Effector memory CD4-positive, alpha-beta T cell (primary cell): ENCODE measurements around the gene MEGF11.
"Not testable (repeated sequence)": the region's sequence is repeated elsewhere in the genome, so short reads cannot be mapped to it uniquely, and the experiment has no call there.

Experiments used
- DNase-seq, 3 donors: peaks; one replicate each; pipeline ENCODE4 v3.0.0-alpha.2; 2020
- H3K27ac ChIP-seq: 2 replicates; pipeline ENCODE4 v1.7.0; 2013; ENCODE audit warnings: mild to moderate bottlenecking, low read length, moderate library complexity; ENCODE audit not compliant: insufficient read depth, poor library complexity, severe bottlenecking
- H3K27me3 ChIP-seq: replicated peaks from 2 replicates; pipeline ENCODE4 v1.7.0; 2013; ENCODE audit warnings: mild to moderate bottlenecking, low read length; ENCODE audit not compliant: insufficient read depth, control insufficient read depth, poor library complexity, severe bottlenecking
- H3K36me3 ChIP-seq: 2 replicates; pipeline ENCODE4 v1.7.0; 2013; ENCODE audit warnings: mild to moderate bottlenecking, low read length, moderate library complexity; ENCODE audit not compliant: control insufficient read depth, insufficient read depth
- H3K4me1 ChIP-seq: 2 replicates; pipeline ENCODE4 v1.7.0; 2013; ENCODE audit warnings: low read length, mild to moderate bottlenecking; ENCODE audit not compliant: control insufficient read depth, insufficient read depth, poor library complexity, severe bottlenecking
- H3K4me3 ChIP-seq: 2 replicates; pipeline ENCODE4 v1.7.0; 2013; ENCODE audit warnings: low read length, low read depth, mild to moderate bottlenecking; ENCODE audit not compliant: insufficient read depth, poor library complexity, severe bottlenecking
- H3K9me3 ChIP-seq: 2 replicates; pipeline ENCODE4 v1.7.0; 2013; ENCODE audit warnings: mild to moderate bottlenecking, low read length, moderate library complexity; ENCODE audit not compliant: control insufficient read depth

Gene MEGF11

DNA sequence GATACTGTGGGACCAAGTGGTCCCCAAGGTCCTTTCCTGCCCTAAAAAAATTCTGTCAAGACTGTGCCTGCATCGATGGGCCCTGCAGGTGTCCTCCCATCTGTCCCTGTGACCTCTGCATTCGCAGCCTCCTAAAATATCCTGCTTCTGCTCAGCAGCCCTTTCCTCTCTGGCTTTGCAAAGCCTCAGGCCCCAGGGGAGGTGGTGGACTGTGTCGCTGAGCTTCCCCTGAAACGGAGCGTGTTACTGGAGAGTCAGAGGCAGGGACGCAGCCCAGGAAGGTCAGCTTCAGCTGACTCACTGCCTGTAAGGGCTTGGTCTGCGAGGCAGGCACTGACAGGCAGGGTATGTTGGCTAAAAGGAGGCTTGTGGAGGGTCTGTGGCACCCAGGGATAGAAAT, 274.2 kb downstream of the MEGF11 start:
- Histone ChIP-seq H3K27me3 (peaks cover 7% of the 10 kb centered on the region), H3K36me3 (no peaks in the 10 kb centered on the region), H3K9me3 (no peaks in the 10 kb centered on the region)

DNA sequence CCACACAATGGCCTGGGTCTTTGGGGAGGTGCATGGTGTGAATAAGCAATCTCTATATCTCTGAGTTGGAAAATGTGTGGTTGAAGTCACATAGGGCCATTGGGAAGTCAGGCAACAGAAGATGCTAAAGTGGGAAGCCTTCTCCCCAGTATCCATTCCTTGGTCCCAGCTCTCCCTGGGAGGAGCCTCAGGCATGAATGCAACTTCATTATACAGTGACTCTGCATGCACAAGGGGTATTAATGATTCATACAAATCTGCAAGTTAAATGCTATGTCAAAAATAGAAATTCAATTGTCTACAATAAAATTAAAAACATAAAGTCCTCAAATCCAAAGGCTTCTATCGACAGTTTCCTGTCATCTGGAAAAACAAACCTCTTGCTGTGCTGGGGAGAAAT, 275.4 kb downstream of the MEGF11 start:
- peaks cover 3% of the 10 kb centered on the region for H3K4me1 ChIP-seq
- H3K9me3 ChIP-seq, result no peaks in the 10 kb centered on the region
- no peak overlapping the region for H3K4me3 ChIP-seq
- DNase-seq, result no peak
- no peaks in the 10 kb centered on the region for H3K36me3 ChIP-seq
- H3K27me3 ChIP-seq, result peaks cover 3% of the 10 kb centered on the region
- no peak overlapping the region for H3K27ac ChIP-seq

More for the DNA sequence above, 274.2 kb downstream of the MEGF11 start:
- Histone ChIP-seq H3K27ac (no peak overlapping the region), H3K4me3 (no peak overlapping the region), H3K4me1 (peaks cover 3% of the 10 kb centered on the region)
- no peak for DNase-seq

DNA sequence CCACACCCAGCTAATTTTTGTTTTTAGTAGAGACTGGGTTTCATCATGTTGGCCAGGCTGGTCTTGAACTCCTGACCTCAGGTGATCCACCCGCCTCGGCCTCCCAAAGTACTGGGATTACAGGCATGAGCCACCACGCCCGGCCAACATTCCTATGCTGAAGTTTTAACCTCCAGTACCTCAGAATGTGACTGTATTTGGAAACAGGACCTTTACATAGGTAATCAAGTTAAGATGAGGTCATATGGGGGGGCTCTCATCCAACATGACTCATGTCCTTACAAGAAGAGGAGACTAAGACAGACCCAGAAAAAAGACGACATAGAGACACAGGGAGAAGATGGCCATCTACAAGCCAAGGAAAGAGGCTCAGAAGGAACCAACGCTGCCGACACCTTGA, 277.4 kb downstream of the MEGF11 start:
- not testable (repeated sequence) for H3K4me3 ChIP-seq, H3K9me3 ChIP-seq, H3K4me1 ChIP-seq, H3K27me3 ChIP-seq, DNase-seq, H3K36me3 ChIP-seq, H3K27ac ChIP-seq

DNA sequence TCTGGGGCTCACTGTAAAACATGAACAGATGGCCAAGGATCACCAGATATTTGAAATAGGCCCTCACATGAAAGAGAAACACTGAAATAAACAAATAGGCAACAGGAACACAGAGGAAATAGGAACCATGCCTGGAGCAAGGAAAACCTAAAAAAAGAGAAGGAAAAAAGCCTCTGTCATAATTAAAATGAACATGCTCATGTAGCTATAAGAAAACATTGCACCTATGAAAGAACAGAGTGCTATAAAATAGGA, 281.9 kb downstream of the MEGF11 start:
- H3K27ac ChIP-seq, result no peak overlapping the region
- no peaks in the 10 kb centered on the region for H3K9me3 ChIP-seq
- peaks cover 3% of the 10 kb centered on the region for H3K27me3 ChIP-seq
- no peaks in the 10 kb centered on the region for H3K36me3 ChIP-seq
- H3K4me1 ChIP-seq, result no peaks in the 10 kb centered on the region
- no peak overlapping the region for H3K4me3 ChIP-seq
- no peak for DNase-seq

DNA sequence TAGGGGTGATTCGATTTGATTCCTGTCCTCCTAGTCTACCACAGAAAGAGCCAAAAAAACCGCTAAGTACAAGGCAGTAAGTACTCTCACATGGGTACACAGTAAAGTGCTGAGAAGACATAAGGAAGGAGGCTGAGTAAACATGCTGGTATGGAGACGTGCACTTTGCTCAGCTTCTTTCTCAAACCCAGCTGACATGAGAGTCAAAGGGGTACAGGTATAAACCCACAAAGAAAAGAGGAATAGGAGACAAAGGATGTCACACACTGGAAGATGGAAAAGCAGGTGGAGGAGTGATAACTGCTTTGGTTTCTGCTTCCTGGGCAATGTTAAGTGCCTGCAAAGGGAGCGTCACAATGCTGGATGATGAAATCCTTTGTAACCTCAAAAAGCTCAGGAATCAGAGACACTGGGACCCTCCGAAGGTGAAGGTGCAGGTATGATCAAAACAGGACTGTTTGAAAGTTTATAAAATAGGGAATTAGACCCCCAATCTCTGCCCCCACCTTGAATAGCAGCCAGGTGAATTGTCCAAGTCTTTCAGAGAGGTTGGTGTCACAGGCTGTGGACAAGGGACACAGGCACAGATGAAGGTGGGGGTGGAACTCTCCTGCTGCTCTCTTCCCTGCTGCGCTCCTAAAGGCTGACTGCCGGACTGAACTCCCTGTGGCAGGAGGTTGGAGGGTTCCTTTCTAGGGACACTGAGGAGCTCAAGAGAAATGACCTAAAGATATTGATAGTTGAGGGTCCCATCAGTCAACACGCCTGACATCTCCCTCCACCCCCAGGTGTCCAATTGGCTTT, 282.4 kb downstream of the MEGF11 start:
- peaks cover 3% of the 10 kb centered on the region for H3K27me3 ChIP-seq
- no peaks in the 10 kb centered on the region for H3K9me3 ChIP-seq
- no peak overlapping the region for H3K4me3 ChIP-seq
- no peak for DNase-seq
- H3K4me1 ChIP-seq, result no peaks in the 10 kb centered on the region
- H3K36me3 ChIP-seq, result no peaks in the 10 kb centered on the region
- H3K27ac ChIP-seq, result no peak overlapping the region

DNA sequence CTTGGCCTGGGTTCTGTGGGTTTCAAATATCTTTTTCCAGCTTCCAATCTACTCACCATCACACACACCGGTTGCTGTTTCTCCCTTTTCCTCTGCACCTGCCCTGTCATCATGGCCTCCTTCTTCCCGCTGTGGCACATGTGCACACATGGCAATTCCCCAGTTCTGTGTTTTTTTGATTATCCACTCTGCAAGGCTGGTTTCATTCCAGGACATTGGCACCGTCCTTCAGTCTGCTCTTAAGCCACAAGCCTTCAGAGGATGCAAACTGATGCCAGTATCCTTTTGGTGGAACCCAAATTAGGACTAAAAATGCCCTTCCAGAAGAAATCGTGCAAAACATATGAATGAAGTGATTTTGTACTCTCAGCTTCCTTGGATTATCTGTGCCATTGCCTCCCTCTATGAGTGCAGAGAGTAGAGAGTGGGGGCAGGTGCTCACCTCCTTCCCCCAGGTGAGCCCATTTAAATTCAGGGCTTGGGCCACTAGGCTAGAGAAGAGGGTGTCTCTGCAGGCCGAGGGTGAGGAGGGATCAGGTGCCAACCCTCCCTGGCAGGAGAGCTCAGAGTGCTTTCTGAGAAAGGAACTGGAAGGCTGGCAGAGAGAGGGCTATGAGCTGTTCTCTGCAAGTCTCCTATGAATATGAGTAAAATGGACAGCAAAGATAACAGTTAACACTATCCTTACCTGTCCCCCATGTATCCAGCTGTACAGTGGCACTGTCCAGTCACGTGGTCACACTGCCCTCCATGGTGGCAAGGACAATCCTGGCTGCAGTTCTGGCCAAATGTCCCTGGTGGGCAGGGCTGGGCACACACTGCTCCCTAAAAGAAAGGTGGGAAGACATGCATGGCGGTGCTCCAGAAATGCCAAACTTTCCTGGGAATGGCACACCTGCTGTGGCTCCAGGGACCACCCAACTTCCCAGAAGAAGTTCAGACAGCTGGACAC, 283.4 kb downstream of the MEGF11 start:
- H3K4me3 ChIP-seq, result no peak overlapping the region
- H3K9me3 ChIP-seq, result no peaks in the 10 kb centered on the region
- H3K36me3 ChIP-seq, result no peaks in the 10 kb centered on the region
- H3K27me3 ChIP-seq, result peaks cover 3% of the 10 kb centered on the region
- H3K4me1 ChIP-seq, result no peaks in the 10 kb centered on the region
- no peak overlapping the region for H3K27ac ChIP-seq
- no peak for DNase-seq

DNA sequence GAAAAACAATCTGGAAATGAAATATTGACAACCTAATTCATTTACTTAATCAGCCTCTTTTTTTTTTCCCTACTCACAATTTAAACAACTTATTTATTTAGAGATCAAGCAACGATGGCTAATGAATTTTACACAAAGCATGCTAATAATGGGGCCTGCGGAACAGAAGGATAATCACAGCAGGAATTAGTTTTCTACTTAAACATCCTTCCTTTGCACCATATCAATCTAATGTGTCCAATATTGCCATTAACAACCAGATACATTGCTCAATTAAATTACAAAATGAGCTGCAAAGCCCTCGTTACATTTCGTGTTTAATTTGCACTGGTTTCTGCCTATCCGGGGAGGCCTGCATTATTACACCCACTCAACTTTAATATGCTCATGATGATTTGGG, 285.0 kb downstream of the MEGF11 start:
- Histone ChIP-seq H3K4me3 (no peak overlapping the region), H3K4me1 (no peaks in the 10 kb centered on the region), H3K9me3 (no peaks in the 10 kb centered on the region), H3K27me3 (peaks cover 3% of the 10 kb centered on the region), H3K27ac (no peak overlapping the region), H3K36me3 (no peaks in the 10 kb centered on the region)
- no peak for DNase-seq

DNA sequence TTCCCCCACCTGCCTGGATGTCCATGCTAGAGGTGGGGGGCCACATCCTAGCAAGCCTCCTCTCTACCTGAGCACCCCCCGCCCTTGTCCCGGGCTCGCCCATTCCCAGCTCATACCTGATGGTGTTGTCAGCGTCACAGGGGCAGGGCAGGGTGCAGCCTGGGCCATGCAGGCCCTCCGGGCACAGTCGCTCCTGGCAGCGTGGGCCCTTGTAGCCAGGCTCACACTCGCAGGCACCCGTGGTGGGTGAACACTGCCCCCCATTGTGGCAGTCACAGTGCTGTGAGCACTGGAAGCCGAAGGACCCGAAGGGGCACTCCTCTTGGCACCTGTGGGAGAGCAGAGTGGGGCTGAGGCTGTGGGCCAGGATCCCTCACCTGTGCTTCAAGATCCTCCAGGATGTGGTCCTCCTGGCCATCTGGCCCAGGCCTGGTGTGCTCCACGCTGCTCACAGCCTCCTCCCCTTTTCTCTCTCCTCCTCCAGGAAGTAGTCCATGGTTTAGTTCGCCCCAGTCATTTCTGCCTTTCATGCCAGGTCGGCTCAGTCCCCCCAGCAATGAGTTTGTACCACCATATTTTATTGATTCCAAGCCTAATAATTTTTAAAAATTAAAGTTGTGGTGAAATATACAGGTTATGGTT, 288.6 kb downstream of the MEGF11 start:
- H3K4me1 ChIP-seq, result no peaks in the 10 kb centered on the region
- DNase-seq, result no peak
- no peaks in the 10 kb centered on the region for H3K27me3 ChIP-seq
- H3K36me3 ChIP-seq, result no peaks in the 10 kb centered on the region
- H3K9me3 ChIP-seq, result no peaks in the 10 kb centered on the region
- H3K27ac ChIP-seq, result no peak overlapping the region
- H3K4me3 ChIP-seq, result no peak overlapping the region

DNA sequence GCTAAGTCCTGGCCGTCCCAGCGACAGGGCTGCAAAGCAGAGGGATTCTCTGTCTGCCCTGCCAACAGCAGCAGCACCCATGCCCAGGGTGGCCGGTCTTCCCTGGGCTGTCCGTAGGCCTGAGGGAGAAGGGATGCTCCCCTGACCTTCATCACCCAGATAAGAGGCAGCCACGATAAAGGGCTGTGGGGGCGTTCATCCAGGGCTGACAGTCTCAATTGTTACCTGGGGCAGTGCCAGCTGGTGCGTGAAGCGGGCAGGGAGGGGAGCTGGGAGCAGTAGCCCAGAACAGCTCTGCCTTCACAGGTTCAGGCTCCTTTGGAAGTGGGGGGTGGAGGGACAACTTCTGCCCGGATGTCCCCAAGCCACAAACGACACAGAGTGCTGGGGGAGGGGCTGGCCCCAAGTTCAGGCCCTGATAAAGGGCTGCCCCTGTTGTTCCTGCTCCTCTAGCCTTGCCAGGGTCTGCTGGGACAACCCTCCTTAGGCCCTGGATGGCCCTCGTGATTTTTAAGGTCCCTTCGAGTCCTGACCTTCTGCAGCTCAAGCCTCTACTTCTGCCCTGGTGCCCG, 289.6 kb downstream of the MEGF11 start:
- no peaks in the 10 kb centered on the region for H3K27me3 ChIP-seq

More for the DNA sequence above, 289.6 kb downstream of the MEGF11 start:
- no peaks in the 10 kb centered on the region for H3K9me3 ChIP-seq
- no peak overlapping the region for H3K27ac ChIP-seq
- H3K4me1 ChIP-seq, result no peaks in the 10 kb centered on the region
- H3K4me3 ChIP-seq, result no peak overlapping the region
- no peaks in the 10 kb centered on the region for H3K36me3 ChIP-seq
- no peak for DNase-seq
